Kasumi-1 (cell line): ENCODE data around the gene VWA5B2.

Source experiments
- DNase-seq, 2 experiments: peaks; one replicate each; lab custom pipeline; 2025; lab: John Stamatoyannopoulos, UW

The VWA5B2 gene

DNA sequence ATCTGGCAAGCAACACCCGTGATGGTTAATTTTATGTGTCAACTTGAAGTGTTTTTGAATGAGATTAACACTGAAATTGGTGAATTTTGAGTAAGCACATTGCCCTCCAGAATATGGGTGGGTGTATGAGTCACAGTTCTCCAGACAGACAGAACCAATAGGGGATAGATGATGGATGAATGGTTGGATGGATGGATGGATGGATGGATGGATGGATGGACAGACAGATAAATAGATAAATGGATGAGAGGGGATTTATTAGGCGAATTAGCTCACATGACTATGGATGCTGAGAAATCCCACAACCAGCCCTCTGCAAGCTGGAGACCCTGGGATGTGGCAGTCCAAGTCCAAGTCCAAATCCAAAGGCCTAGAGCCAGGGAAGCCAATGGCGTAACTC is 5.4 kb upstream of the VWA5B2 start:
- DNase-seq: no peak

DNA sequence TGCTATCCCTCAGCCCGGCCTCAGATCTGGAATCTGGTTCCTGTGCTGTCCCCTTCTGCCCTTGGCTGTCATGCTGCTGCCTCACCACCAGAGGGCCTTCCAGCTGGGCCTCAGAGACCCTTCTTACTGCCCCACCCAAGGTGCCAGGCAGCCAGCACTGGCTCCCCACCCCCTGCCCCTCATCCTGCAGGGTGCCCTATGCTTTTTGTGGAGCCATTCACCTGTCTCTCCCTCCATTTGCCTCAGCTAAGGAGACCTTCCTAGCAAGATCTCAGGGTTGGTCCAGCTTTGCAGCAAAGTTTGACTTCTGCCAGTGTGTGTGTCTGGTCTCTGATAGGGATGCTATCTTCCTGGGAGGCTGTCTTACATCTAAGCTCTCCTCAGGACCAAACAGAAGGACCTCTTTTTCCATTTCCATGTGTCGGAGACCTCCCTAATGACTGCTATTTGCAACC is 1.9 kb upstream of the VWA5B2 start:
- DNase-seq: peak; percentile 25 to 66

DNA sequence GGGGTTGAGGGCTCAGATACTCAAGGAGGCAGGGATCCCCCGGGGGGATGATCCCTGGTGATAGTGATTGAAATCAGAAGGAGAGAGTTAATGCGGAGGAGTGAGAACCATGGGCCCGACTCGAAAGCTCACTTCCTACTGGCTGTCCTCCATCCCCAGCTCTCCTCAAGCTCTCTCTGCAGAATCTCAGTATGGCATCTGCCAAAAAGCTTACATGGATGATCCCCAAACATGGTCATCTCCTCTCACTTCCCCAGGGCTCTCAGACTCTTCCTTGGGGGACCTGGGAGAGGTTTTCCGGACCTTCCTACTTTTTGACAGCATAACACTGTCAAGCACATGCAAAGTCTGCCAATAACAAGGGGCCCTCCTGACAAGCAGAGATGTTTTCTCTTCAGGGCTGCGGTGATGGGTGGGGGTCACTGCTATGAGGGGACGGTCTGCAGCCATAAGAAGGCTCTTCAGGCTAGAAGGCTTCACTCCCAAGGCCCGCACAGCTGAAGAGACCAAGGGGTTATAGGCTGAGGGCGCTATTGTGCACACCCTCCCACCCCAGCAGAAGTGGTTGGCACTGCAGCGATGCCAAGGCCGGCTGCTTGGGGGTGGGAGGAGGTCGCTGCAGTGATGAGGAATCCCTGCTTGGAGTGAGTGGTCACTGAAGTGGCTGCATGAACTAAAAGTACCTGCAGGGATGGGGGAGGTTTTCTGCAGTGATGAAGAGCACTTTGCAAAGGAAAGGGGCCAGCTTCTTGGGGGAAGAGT is 828 bp upstream of the VWA5B2 start:
- no peak for DNase-seq

DNA sequence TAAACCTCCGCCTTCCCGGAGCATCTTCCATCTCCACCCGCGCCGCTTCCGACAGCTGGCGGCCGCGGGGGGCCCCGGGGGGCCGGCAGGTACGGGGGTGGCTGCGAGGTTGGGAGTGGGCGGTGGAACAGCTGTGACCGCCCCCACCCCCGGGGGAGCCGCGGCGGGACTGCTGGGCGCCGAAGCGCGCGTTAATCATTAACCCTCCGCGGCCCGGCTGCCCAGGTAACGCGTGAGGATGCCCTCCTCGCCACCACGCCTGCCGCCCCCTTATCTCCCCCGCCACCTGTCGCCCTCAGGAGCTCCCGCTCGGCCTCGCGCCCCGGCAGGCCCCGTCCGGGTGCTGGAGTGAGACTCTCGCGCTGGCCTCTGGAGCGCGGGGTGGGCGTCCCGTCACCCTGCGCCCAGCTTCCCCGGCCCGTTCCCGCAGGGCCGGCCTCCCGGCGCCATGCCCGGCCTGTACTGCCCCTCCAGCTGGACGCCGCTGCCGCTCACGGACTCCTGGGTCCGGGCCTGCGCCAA is 757 bp downstream of the VWA5B2 start:
- DNase-seq: no peak

DNA sequence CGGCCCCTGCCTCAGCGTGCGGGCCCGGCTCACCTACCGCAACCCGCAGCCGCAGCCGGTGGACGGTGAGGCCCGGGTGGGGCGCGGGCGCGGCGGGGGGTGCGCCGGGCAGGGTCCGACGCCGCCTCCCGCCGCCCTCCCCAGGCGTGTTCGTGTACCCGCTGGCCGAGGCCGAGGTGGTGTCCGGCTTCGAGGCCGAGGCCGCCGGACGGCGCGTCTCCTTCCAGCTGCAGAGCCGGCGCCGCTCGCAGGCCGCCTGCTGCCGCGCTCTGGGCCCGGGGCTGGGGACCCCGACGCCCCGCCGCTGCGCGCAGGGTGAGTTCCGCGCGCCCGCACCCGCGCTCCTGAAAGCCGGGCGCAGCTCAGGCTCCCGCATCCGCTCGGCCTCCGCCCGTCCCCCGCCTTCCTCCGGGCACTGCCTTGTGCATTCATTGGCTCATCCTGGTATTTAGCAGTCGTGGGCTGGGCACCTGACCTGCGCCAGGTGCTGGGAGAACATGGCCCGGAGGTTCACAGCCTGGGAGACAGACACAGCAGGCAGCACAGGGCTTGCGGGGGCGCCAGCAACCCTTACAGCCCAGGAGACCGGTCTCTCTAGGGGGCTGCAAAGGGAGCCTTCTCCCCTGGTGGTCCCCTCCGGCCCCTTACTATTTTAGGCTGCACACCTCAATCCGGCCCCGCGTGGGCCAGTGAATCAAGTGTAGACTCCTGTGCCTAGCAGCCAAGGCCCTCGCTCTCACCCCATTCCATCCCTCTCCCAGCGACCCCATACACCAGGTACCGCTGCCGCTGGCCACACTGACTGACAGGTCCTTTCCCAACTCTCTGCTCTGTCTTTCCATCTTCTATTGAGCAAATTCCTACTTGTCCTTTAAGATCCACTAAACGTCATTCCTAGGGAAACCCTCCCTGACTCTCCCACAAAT is 1.5 kb downstream of the VWA5B2 start:
- no peak for DNase-seq

DNA sequence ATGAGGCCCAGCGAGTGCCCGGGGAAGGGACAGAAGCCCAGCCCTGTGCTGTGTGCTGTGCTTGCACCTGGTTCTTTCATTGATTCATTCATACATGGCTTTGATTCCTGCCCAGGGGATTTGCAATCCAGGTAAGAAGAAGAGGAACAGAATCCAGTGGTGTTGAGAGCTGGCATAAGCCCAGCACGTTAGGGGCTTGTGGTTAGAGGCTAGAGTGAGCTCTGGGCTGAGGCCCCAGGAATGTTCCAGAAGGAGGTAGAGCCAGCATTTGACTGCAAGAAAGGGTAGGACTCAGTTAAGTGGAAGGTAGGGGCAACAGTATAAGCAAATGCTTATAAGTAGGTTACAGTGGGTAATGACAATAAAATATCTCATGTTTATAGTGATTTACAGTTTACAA is 2.3 kb downstream of the VWA5B2 start:
- no peak for DNase-seq

DNA sequence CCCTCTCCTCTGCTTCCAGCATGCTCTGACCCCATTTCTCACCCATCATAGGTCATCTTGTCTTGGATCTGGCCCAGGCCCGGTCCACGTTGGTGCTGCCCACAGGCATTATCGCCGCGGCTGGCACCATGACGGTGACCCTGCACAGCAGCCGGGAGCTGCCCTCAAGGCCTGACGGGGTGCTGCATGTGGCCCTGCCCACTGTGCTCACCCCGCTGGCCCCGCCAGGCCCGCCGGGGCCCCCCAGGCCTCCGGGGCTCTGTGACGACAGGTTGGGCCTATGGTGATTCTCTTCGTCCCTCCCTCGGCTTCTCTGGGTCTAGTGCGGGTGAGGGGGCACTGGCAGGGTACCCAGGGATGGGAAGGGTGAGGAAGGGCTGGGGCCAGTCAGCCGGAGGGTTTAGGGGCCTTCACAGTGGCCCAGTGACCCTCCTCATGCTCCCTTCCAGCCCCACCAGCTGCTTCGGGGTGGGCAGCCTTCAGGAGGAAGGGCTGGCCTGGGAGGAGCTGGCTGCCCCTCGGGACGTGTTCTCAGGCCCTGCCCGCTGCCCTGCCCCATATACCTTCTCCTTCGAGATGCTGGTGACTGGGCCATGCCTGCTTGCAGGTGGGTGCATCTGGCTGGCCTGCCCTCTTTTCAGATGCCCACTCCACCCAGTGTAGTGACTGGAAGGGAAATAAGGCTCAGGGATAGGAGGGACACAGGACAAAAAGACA is 3.9 kb downstream of the VWA5B2 start:
- DNase-seq: no peak

DNA sequence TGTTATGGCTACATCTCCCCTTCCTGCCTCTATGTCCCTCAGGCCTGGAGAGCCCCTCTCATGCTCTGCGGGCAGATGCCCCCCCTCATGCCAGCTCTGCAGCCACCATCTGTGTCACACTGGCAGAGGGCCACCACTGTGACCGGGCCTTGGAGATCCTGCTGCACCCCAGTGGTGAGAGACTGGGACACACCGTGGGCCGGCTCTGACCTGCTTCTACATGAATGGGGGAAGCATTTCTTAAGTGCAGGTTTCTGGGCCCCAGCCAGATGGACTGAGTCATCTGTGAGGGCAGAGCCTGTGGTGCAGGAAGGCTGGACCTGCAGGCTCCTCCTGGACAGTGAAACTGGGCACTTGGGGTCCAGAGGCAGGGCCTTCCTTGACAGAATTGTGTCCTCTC is 4.8 kb downstream of the VWA5B2 start:
- DNase-seq: no peak

DNA sequence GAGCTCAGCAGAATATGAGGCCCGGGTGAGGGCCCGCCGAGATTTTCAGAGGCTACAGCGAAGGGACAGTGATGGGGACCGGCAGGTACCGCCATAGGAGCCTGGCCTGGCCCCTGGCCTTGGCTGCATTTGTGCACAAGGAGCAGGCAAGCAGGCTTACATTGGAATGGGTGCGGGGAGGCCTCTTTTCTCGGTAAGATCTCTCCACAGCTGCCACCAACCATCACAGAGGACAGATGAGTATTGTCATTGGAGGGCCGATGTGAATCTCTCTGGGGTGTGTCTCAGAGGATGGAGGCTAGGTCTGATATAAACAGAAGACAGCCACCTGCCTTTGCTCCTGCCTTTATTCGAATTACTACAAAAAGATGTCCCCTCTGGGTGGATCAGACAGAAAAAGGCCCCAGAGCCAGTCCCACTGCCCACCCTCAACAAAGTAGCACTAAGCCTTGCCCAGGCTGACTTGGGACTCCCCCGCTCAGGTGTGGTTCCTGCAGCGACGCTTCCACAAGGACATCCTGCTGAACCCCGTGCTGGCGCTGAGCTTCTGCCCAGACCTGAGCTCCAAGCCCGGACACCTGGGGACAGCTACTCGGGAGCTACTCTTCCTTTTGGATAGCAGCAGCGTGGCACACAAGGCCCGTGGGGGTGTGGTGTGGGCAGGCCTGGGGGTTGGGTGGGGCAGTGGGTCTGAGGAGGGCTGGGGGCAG is 5.4 kb downstream of the VWA5B2 start:
- DNase-seq: no peak

DNA sequence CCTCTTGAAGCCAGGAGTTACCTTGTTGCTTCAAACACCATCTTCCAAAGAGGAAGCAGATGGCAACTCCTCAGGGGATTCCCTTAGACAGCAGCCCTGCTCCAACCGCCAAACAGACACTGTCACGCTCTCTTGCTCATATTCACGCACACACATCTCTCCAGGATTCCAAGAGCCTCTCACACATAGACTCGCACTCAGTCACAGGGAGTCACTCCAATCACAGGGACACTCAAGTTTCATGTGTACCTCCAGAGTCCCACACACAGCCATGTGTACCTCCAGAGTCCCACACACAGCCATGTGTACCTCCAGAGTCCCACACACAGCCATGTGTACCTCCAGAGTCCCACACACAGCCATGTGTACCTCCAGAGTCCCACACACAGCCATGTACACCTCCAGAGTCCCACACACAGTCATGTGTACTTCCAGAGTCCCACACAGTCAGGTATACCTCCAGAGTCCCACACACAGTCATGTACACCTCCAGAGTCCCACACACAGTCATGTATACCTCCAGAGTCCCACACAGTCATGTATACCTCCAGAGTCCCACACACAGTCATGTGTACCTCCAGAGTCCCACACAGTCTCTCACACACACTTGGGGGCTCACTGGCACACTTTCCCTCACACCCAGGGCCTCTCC is 6.1 kb downstream of the VWA5B2 start:
- DNase-seq: no peak

DNA sequence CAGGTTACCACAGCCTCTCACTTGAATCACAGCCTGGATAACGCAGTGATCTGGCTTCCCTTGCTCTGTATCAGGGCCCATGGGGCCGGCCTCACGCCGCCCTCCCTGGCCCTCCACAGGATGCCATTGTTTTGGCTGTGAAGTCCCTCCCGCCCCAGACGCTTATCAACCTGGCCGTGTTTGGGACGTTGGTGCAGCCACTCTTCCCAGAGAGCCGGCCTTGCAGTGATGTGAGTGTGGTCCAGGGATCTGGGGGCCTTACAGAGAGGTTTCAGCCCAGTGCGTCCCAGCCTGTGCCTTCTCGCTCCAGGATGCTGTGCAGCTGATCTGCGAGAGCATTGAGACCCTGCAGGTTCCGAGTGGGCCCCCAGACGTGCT is 6.6 kb downstream of the VWA5B2 start:
- DNase-seq: no peak

DNA sequence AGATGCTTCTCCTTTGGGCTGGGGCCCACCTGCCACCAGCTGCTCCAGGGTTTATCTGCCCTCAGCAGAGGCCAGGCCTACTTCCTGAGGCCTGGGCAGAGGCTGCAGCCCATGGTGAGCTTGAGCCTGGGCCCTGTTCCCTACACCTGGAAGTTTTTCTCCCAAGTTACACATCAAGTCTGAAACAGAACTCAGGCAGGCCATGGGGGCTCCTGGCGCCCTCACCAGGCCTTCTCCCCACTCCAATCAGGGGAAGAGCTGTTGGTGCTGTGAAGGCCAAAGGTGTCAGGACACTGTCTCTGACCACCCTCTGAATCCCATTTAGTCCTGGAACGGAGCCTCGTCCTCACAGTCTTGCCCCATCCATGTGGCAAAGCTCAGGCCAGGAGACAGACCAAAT is 7.3 kb downstream of the VWA5B2 start:
- no peak for DNase-seq

DNA sequence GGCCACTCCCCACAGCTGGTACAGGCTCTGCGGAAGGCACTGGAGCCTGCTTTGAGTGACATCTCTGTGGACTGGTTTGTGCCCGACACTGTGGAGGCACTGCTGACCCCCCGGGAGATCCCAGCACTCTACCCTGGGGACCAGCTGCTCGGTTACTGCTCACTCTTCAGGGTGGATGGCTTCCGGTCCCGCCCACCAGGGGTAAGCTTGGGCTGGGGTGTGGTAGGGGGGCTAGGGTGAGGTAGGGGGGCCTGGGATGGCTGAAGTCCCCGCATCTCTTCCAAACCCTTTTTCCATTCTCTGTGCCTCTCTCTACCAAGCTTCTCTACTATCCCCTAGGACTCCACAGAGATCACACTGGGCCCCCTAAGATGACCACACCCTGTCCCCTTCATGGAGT is 7.8 kb downstream of the VWA5B2 start:
- no peak for DNase-seq

DNA sequence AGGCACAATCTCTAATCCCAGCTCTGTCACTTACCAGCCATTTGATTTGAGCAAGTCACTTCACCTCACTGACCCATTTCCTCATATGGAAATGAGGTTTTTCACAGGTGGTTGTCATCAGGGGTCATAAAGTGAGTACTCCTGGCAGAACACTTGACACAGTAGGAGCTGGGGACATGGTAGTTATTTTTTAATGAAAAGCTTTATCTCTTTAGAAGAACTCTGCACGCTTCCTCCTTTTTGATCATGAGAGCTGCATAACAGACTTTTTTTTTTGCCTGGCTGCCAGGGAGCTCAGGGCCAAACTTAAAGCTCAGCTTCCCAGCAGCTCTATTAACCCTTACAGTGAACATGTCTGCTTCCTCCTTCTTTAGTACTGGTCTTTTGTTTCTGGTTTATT is 8.4 kb downstream of the VWA5B2 start:
- DNase-seq: no peak

DNA sequence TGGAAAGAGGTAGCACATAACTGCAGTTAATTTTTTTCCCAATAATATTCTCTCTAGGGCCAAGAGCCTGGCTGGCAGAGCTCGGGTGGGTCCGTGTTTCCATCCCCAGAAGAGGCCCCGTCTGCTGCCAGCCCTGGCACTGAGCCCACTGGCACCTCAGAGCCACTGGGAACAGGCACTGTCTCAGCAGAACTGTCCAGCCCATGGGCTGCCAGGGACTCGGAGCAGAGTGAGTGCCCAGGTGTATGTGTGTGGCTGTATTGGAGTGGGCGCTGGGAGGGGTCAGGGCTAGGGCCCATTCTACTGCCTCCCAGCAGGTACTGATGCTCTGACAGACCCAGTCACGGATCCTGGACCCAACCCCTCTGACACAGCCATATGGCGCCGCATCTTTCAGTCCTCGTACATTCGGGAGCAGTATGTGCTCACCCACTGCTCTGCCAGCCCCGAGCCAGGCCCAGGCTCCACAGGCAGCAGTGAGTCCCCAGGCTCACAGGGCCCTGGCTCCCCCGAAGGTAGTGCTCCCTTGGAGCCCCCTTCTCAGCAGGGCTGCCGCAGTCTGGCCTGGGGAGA is 8.9 kb downstream of the VWA5B2 start:
- no peak for DNase-seq

DNA sequence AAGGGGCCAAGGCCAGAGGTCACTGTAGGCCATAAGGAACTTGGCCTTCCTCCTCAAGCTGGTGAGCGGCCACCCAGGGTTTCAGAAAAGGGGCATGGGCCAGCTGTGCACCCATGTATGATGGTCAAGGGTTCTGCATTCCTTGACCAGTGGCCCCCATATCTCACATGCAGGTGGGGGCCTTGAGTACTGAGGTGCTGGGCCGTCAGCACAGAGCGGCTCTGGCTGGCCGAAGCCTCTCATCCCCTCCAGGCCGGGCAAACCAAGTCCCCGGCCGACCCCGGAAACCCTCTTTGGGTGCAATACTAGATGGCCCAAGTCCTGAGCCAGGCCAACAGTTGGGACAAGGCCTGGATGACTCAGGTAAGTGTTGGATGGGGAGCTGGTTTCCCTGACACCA is 9.8 kb downstream of the VWA5B2 start:
- DNase-seq: no peak

DNA sequence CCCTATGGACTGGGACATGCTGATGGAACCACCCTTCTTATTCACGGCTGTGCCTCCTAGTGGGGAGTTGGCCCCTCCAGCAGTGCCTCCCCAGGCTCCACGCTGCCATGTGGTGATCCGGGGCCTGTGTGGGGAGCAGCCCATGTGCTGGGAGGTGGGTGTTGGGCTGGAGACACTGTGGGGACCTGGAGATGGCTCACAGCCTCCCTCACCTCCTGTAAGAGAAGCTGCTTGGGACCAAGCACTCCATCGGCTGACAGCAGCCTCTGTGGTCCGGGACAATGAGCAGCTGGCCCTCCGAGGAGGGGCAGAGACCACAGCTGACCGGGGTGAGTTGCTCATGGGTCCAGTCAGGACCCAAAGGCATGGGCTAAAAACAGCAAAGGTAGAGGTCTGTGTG is 10.3 kb downstream of the VWA5B2 start:
- DNase-seq: no peak

DNA sequence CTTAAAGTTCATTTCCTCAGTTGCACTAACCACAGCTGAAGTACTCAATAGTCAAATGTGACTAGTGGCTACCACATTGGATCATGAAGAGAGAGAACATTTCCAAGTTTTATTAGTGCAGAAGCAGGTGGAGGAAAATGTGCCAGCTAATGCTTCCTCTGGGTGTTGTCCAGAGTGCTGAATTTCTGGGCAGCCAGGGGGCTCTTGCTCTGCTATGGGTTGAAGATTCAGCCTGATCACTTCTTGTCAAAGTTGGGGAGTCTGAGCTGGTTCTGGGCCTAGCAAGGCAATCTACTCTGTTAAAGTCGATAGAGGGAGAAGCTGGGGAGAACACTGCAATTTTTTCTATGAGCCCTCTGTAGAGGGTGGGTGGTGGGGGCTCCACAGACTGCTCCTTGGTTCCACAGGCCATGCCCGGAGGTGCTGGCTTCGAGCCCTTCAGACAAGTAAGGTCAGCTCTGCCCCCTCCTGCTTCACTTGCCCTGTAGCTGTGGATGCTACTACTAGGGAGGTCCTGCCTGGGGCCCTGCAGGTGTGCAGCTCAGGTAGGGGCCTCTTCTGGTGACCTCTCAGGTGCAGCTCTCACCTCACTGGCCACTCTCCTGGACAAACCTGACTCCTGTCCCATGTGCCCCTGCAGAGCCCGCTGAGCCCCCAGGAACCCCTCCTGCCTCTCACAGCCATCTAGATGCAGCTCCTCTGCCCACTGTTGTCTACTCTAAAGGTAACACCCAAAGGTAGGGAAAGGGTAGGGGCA is 11.2 kb downstream of the VWA5B2 start:
- peak; percentile 49 to 63 for DNase-seq

DNA sequence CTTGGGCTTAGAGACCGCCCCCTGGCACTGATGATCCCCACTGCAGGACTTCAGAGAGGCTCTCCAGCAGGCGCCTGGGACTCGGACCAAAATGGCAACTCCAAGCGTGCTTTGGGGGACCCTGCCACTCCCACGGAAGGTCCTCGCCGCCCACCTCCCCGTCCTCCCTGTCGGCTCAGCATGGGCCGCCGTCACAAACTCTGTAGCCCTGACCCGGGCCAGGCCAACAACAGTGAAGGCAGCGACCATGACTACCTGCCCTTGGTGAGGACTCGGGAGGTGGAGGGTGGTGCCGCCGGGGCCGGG is 11.7 kb downstream of the VWA5B2 start:
- DNase-seq: no peak
